Activated naive CD4-positive, alpha-beta T cell treated with Interleukin-2 at 50 U/mL for 16 hours (primary cell): ENCODE data around the gene SLC31A1.

Experiments
- DNase-seq: peaks from one replicate; pipeline ENCODE4 v3.0.0-alpha.2; 2020

Gene SLC31A1

DNA sequence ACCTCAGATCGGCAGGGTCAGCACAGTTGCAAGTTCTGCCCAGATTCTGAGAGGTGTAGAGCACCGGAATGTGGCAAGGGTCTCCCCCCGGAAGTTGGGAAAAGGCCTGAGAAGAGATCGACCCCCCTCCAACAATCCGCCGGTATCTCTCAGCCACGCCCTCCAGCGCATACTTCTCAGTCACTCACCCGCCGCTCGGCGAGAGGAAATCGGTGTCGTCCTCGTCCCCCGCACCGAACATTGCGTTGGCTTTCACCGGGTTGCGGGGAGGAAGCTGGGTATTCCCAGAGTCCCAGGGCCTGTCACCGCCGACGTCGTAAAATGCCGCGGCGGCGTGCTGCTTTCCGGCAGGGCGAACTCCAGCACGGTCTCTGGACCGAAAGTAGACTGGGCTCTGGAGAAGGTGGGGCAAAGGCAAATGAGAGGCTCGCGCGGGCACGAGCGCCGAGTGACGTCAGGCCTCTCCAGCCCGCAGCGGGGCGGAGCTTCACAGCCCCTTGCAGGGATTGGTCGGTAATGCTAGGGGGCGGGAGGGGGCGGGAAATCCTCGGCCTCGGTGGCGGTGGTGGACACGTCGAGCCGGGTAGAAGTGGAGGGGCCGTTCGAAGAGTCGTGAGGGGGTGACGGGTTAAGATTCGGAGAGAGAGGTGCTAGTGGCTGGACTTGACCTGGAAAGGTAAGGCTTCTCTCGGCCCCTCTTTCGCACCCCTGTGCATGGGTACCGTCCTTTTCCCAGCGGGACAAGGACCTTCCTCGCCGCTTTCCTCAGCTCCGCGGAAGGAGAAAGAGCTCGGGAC is at the start of gene SLC31A1, which contains the start of gene FKBP15:
Gene SLC31A1 (plus strand): TSS at position 542 of the 797 bp plus-strand sequence. CDS start 34,605 bp downstream, outside the sequence.
Gene FKBP15 (minus strand): TSS at position 275 of the 797 bp plus-strand sequence. CDS start 34 bp downstream, at position 241.
- peak; percentile 96 for DNase-seq

DNA sequence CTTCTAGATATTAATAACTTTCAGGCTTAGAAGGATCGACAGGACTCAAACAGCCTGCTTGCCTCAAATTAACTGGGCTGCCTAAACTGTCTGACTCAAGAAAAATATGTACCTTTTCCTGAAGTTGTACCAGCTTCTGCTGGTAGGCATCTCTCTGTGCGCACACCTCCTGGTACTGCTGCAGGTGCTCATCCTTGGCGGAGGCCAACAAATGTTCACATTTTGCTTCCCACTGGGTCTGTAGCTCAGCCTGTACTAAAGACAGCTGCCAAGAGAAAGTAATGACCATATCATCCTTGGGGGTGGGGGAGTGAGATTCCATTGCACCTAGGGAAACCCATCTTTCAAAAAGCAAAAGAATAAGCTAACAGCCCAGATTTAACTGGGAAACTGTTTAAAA is 48.0 kb upstream of the SLC31A1 start:
- no peak for DNase-seq

DNA sequence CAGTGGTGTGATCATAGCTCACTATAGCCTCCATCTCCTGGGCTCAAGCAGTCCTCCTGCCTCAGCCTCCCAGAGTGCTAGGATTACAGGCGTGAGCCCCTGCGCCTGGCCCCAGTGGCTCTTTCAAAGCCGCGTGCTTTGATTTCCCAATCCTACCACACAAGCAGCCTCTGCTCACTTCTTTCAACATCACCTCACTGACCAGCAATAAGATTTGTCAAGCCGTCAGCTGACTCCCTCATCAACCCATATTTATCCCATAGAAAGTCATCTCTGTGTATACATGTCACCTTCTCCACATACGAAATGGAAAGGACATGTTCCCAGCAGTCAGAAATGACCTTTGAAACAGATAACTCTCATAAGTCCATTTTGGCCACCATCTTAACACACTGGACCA is 44.5 kb upstream of the SLC31A1 start:
- DNase-seq: no peak

DNA sequence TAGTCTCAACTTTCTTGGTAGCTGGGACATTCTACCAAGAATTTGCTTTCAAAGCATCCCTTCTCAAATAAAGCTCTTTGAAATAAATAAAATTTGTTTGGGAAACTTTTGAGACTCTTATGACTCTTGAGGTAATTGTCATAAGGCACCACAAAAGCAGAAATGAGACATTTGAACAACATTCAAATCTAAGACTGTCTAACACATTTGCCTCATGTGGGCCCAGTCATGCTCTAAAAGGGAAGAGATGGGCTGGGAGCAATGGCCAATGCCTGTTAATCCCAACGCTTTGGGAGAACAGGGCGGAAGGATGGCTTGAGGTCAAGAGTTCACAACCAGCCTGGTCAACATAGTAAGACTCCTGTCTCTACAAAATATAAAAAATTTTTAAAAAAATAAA is 44.1 kb upstream of the SLC31A1 start:
- DNase-seq: no peak

- DNase-seq: no peak
Observed at GRCh38 chr9:113178087-113178486, 43.3 kb upstream of the SLC31A1 start.

DNA sequence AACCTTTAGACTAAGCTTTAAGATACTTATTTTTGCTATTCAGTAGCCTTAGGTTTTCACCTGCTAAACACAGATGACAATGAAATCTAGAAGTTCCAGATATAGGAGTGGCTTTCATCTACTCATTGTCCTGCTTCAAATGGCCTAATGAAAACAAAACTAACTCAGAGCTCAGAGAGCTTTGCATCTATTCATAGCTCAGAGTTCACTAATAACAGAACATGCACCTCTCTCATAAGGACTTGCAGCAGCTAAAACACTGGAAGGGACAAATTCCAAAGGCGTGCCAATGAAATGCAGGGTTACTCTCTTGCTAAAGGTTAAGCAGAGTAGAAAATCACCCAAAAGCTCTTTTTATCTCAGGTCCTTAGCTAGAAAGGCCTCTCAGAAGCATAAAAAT is 41.5 kb upstream of the SLC31A1 start:
- DNase-seq: no peak

DNA sequence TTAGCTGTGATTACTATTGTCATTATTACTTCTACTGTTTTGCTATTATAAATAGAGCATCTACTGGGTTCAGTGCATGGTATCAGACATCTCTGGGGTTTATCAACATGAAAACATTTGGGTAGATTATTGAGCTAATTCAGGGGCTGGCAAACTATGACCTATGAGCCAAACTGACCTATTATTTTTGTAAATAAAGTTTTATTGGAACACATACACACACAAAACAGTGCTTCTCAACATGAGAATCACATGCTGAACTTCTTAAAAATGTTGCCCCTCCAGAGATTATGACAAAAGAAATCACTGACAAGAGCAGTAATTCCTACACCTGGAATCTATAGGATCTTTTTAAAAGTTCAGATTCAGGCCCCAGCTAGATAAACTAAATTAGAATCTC is 40.2 kb upstream of the SLC31A1 start:
- DNase-seq: no peak

GRCh38 chr9:113183956-113184488 is 37.3 kb upstream of the SLC31A1 start:
- no peak for DNase-seq

DNA sequence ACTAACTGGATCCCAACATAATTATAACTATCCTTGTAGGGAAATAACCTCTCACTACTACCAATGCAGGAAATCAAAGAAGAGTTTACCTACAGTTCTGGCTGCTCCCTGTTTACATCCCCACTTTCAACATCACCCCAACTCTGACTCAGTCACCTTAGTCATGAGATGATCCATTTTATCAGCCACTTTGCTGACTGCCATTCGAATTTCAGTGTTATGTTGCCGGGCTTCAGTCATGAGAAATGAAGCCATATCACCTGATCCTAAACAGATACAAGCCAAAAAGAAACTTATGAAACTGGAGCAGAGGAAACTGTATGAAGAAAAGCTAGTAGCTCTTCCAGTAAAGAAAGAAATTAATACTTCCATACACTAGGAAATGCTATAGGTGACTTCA is 36.8 kb upstream of the SLC31A1 start:
- no peak for DNase-seq

- DNase-seq: no peak
Observed at GRCh38 chr9:113185271-113185670, 36.1 kb upstream of the SLC31A1 start.

GRCh38 chr9:113186137-113186755 is 35.1 kb upstream of the SLC31A1 start:
- DNase-seq: no peak

DNA sequence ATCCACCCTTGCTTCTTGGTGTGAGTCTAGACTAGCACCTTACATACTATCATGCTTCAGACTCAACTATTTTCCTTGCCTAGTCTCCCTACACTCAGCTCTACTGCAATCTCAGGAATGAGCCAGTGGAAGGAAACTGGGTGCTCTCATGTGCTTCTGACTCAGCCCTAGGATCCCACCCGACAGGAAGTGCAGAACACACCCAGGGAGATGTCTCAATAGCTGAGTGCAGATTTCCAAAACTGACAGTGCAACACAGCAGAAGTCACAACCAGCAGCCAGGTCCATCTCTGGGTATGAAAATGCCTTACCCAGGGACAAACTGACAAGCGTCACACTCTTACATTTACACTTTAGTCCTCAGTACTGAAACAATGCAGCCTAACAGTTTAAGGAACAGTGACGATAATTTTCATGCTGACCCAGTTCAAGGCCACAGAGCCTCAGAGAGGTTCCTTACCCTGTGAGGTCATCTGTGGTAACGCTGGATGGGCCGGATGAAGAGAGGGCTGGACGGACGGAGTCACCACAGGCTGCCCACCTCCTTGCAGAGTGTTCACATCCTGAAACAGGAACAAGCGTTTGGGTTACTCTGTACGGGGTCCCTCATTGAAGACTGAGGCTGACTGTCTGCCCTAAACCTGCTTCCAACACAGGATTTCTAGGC is 33.3 kb upstream of the SLC31A1 start:
- no peak for DNase-seq

GRCh38 chr9:113192455-113192854 is 28.9 kb upstream of the SLC31A1 start:
- DNase-seq: no peak

DNA sequence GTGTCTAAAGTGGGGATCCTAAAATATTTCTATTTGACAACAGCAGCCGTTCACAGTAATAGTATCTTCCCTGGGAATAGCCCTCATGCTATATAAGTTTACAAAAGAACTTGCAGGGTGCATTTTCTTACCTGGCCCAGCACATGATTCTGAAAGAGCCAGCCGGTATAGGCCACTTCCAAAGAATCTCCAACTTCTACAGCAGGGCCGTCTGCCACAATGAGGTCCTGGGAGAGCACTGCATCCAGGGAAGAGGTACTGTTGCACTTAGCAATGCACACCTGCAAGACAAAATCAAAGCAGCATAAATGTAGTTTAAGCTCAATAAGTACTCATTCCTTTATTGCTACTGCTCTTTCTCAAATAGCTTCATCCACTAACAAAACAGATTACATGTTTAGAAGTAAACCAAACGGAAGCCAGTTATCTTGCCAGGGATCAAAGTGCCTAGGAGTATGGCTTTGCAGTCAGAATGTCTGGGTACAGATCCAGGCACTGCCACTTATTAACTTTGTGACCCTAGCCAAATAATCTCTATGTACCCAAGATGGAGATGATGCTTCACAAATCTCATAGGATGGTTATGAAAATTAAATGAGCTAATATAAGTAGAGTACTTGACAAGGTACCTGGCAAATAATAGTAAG is 21.5 kb upstream of the SLC31A1 start:
- no peak for DNase-seq

DNA sequence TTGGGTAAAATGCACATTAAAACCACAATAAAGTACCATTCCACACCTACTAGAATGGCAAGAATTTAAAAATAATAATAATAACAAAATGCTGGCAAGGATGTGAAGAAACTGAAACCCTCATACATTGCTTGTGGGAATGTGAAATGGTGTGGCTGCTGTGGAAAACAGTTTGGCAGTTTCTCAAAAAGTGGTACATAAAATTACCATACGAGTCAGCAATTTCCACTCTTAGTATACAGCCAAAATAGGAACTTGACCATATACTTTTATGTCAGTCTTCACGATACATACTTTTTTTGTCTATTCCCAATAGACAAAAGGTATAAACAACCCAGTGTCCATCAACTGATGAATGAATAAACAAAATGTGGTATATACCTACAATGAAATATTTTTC is 15.9 kb upstream of the SLC31A1 start:
- DNase-seq: no peak

DNA sequence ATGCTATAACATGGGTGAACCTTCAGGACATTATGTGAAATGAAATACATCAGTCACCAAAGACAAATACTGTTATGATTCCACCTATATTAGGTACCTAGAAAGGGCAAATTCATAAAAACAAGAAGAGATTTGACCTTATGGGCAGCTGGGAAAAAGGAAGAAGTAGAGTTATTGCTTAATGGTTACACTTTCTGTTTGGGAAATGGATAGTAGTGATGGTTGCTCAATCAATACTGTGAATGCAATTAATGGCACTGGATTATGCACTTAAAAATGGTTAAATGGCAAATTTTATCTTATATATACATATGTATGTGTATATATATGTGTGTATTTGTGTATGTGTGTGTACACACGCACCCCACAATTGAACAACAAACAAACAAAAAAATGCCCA is 15.5 kb upstream of the SLC31A1 start:
- DNase-seq: no peak

- no peak for DNase-seq
Observed at GRCh38 chr9:113210815-113211214, 10.5 kb upstream of the SLC31A1 start.

- DNase-seq: no peak
Observed at GRCh38 chr9:113215132-113215531, 6.2 kb upstream of the SLC31A1 start.

DNA sequence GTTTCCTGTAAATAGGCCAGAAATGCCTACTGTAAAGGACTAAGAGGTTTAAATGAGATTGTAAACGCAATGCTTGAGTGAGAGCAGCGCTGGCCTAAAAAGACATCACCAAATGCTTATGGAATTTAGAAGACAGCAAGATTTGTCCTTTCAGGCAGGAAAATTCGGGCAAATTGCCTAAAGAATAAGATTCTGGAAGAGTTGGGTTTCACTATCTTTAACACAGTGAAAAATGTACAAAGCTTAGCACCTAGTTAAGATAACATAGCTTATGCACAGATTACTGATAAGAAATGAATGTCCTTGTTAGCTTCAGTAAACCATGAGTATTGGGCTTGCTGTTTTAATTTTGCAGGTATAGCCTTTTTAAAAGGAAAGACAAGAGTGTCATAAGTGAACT is 4.9 kb upstream of the SLC31A1 start:
- DNase-seq: no peak

GRCh38 chr9:113219186-113219936 is 2.0 kb upstream of the SLC31A1 start:
- DNase-seq: no peak

GRCh38 chr9:113219969-113220368 is 1.4 kb upstream of the SLC31A1 start:
- peak; percentile 14 for DNase-seq

DNA sequence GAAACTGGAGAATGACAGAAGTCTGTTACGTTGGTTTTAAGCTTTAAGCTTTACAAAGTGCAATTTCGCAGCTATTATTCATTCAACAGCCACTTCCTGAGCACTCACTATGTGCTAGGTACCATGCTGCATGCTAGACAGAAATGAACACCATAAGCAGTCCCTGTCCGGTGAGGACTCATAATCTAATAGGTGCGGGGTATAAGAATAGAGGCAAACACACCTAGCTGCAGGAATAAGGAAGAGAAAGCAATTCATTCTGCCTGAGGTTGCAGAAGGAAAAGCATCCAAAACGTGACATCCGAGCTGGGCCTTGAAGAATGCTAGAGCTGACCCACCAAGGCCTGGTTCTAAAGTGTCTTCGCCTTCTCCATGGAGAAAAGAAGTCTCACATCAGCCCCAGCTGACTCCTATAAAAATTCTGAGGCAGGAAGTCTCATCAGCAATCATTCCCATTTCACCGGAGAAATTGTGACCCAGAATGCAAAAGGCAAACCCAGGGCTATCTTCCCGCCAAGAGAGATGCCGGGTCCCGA is 809 bp upstream of the SLC31A1 start:
- DNase-seq: peak; percentile 2
